Osteoblast (primary cell): Measurements from ENCODE around the gene MYO5C. TPM values are rescaled to one million over a fixed set of nuclear protein-coding genes. Genes with fewer than 3 reads are reported as not detected.

Experiments used
- DNase-seq: peaks from one replicate; pipeline ENCODE4 v3.0.0; 2011; ENCODE audit warnings: low spot score, mixed read lengths; ENCODE audit not compliant: insufficient read length; ENCODE audit errors: missing footprints
- H2AFZ ChIP-seq: 2 replicates; pipeline ENCODE4 v1.6.0; 2011; ENCODE audit warnings: mild to moderate bottlenecking, low read length
- H3K27ac ChIP-seq: 2 replicates; pipeline ENCODE4 v1.5.1; 2011; ENCODE audit warnings: mild to moderate bottlenecking, low read depth, low read length, moderate library complexity
- H3K27me3 ChIP-seq: 2 replicates; pipeline ENCODE4 v1.6.0; 2012; ENCODE audit warnings: mild to moderate bottlenecking, control low read depth, inconsistent platforms, low read length, moderate library complexity; ENCODE audit not compliant: insufficient read depth
- H3K36me3 ChIP-seq: 2 replicates; pipeline ENCODE4 v1.5.1; 2011; ENCODE audit warnings: mild to moderate bottlenecking, low read length, control low read depth, moderate library complexity; ENCODE audit not compliant: insufficient read depth
- H3K4me1 ChIP-seq: 2 replicates; pipeline ENCODE4 v1.5.1; 2011; ENCODE audit warnings: mild to moderate bottlenecking, low read length, control low read depth, moderate library complexity; ENCODE audit not compliant: insufficient read depth
- H3K4me2 ChIP-seq: 2 replicates; pipeline ENCODE4 v1.6.0; 2011; ENCODE audit warnings: mild to moderate bottlenecking, low read length; ENCODE audit not compliant: insufficient read depth
- H3K4me3 ChIP-seq: fragments of 200-600 bp; sonication (generic); 3 replicates; pipeline ENCODE4 v1.5.1; 2012; ENCODE audit warnings: mild to moderate bottlenecking, low read length, inconsistent platforms; ENCODE audit not compliant: insufficient read depth
- H3K79me2 ChIP-seq: 2 replicates; pipeline ENCODE4 v1.6.0; 2012; ENCODE audit warnings: mild to moderate bottlenecking, low read length, control low read depth, inconsistent platforms; ENCODE audit not compliant: insufficient read depth
- H3K9me3 ChIP-seq: 2 replicates; pipeline ENCODE4 v1.5.1; 2011; ENCODE audit warnings: low read depth, low read length, control low read depth
- H4K20me1 ChIP-seq: 2 replicates; pipeline ENCODE4 v1.6.0; 2012; ENCODE audit warnings: mild to moderate bottlenecking, low read length, control low read depth; ENCODE audit not compliant: insufficient read depth
- total RNA-seq: library from RNA; depleted of rRNA; stranded (reverse); fragments of >200 nt; gene quantifications from 2 replicates; pipeline ENCODE4 v1.2.3, GENCODE V29; 2012
- TF ChIP-seq, protein P1 (sequence below): IDR thresholded peaks from 2 replicates; pipeline ENCODE4 v1.5.1; 2011; ENCODE audit warnings: mild to moderate bottlenecking, low read depth, low read length, moderate library complexity; ENCODE audit errors: extremely low read depth

Gene MYO5C
- total RNA-seq, 1 donor, result under 0.01 TPM

DNA sequence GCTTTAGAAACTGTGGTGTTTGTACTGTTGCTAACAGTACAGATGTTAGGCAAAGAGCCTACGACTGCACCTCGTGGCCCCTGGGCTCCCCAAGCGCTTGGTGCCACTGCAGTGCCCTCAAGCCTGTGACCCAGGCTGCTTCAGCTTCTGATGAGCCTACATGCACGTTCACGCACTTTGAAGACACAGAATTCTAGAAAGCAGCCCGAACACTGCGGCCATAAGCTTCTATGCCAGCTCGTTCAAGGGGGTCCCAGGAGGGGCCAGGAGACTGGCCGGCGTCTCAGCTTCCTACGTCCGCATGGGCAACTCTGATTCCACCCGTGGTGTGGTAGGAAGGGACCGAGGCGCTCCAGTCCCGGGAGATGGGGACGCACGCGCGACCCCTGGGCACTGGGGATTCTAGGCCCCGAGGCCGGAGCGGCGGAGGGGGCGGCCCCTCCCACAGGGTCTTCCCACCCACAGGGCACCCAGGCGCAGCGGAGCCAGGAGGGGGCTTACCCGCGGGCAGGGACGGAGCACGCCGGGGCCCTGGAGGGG, 653 bp downstream of the MYO5C start:
- peak; percentile 84 for DNase-seq
- Histone ChIP-seq H3K79me2 (no peaks in the 10 kb centered on the region), H3K27ac (no peak overlapping the region), H3K4me2 (no peak overlapping the region), H2AFZ (no peak overlapping the region), H3K27me3 (peaks cover 42% of the 10 kb centered on the region), H4K20me1 (no peaks in the 10 kb centered on the region), H3K9me3 (no peaks in the 10 kb centered on the region), H3K4me3 (peak overlapping the region; percentile 60), H3K4me1 (no peaks in the 10 kb centered on the region), H3K36me3 (no peaks in the 10 kb centered on the region)
- TF ChIP-seq, protein P1, sequence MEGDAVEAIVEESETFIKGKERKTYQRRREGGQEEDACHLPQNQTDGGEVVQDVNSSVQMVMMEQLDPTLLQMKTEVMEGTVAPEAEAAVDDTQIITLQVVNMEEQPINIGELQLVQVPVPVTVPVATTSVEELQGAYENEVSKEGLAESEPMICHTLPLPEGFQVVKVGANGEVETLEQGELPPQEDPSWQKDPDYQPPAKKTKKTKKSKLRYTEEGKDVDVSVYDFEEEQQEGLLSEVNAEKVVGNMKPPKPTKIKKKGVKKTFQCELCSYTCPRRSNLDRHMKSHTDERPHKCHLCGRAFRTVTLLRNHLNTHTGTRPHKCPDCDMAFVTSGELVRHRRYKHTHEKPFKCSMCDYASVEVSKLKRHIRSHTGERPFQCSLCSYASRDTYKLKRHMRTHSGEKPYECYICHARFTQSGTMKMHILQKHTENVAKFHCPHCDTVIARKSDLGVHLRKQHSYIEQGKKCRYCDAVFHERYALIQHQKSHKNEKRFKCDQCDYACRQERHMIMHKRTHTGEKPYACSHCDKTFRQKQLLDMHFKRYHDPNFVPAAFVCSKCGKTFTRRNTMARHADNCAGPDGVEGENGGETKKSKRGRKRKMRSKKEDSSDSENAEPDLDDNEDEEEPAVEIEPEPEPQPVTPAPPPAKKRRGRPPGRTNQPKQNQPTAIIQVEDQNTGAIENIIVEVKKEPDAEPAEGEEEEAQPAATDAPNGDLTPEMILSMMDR, result no peak

DNA sequence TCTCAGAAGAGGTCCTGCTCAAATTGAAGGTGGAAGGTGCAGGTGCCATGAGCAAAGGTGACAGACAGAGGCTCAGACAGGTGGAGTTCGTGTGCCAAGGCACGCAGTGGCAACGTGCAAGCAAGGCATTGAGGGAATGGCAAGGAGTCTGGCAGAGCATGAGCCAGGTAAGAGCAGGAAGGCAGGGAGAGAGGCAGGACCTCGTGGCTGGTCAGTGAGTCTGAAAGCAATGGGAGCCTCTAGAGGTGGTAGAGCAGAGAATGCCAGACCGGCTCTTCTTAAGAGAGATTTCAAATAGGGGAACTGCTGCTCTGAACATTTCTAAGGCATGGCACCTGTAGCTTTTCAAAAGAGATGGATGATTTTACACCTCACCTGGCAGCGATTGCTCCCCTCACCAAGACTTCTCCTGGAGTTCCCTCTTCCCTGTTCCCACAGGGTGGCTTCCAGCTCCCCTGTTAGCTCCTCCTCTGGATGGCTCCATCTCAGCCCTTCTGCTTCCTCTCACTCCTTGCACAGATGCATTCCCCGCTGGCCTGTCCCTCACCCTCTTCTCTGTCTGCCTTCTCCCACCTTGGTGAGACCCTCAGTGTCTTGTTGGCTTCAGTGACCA, 2.7 kb downstream of the MYO5C start:
- H3K27me3 ChIP-seq, result peaks cover 45% of the 10 kb centered on the region
- H3K9me3 ChIP-seq, result no peaks in the 10 kb centered on the region
- no peak overlapping the region for H3K4me3 ChIP-seq
- TF ChIP-seq, protein P1, result no peak
- no peaks in the 10 kb centered on the region for H3K36me3 ChIP-seq
- H3K79me2 ChIP-seq, result no peaks in the 10 kb centered on the region
- H3K4me2 ChIP-seq, result no peak overlapping the region
- H3K4me1 ChIP-seq, result no peaks in the 10 kb centered on the region
- H2AFZ ChIP-seq, result no peak overlapping the region
- no peak for DNase-seq
- no peak overlapping the region for H3K27ac ChIP-seq
- H4K20me1 ChIP-seq, result no peaks in the 10 kb centered on the region

DNA sequence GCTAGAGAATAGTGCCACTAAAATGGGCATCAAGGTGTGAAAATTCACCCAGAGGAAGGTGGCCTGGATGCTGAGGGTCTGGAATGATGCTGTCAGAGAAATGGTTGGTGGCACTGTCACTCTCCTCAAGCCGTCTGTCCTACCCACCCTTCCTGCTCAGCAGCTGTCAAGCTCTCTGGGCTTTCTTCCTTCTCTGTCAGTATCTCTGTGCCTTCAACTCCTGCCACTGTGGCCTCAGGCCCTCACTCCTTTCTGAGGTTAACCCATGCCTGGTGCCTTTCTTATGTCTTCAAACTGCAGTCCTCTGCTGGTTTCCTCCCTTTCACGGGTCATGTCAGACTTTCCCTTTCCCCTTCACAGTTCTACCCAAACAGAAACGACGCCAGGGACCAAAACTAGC, 4.4 kb downstream of the MYO5C start:
- Histone ChIP-seq H3K79me2 (no peaks in the 10 kb centered on the region), H4K20me1 (no peaks in the 10 kb centered on the region), H2AFZ (no peak overlapping the region), H3K27ac (no peak overlapping the region), H3K4me3 (no peak overlapping the region), H3K4me2 (no peak overlapping the region), H3K9me3 (no peaks in the 10 kb centered on the region), H3K36me3 (no peaks in the 10 kb centered on the region), H3K4me1 (no peaks in the 10 kb centered on the region), H3K27me3 (peaks cover 44% of the 10 kb centered on the region)
- TF ChIP-seq, protein P1, result no peak
- no peak for DNase-seq

DNA sequence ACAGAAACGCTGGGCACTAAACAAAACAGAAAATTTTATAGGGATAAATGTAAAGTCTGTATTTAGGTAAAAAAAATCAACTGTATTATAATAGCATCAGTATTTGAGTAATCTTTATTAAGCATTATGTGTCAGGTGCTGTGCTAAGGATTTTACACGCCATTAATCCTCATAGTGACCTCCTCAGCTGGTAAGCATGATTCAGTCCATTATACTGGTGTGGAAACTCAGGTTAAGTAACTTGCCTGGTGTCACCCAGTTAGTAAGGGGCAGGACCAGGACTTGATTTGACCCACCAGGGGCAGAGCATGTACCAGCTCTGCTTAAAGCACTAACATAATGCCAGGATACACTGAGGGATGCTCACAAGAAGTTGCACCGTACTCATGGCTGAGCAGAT, 4.8 kb downstream of the MYO5C start:
- Histone ChIP-seq H4K20me1 (no peaks in the 10 kb centered on the region), H3K9me3 (no peaks in the 10 kb centered on the region), H3K4me1 (no peaks in the 10 kb centered on the region), H3K79me2 (no peaks in the 10 kb centered on the region), H3K27me3 (peaks cover 40% of the 10 kb centered on the region), H3K4me3 (no peak overlapping the region), H2AFZ (no peak overlapping the region), H3K27ac (no peak overlapping the region), H3K4me2 (no peak overlapping the region), H3K36me3 (no peaks in the 10 kb centered on the region)
- DNase-seq, result no peak
- TF ChIP-seq, protein P1, result no peak
